Measurements from ENCODE around the gene PIEZO1. TPM values are rescaled to one million over a fixed set of nuclear protein-coding genes. Genes with fewer than 3 reads are reported as not detected.
"Not testable (repeated sequence)": the region's sequence is repeated elsewhere in the genome, so short reads cannot be mapped to it uniquely, and the experiment has no call there.

Gene PIEZO1
- 100 to 1,000 TPM; 308 to 323 TPM for total RNA-seq

- POLR2A ChIA-PET = interaction anchor here (0.6 to 10.0 kb wide), 6 partner anchors 9 to 83 kb away, joined by 3 to 249 read pairs (median 30); partner anchors contain the start of genes APRT, CDT1, GALNS and TRAPPC2L
- Mint-ChIP-seq H3K9me3 (no peaks in the 10 kb centered on the region), H3K27ac (peak within 1 kb of the TSS; percentile 97), H3K36me3 (ENCODE audit: low read depth) (peaks cover 16% of the 10 kb centered on the region), H3K27me3 (no peaks in the 10 kb centered on the region), H3K4me1 (peaks cover 43% of the 10 kb centered on the region), H3K4me3 (peak within 1 kb of the TSS; percentile 94)
- CTCF ChIA-PET = interaction anchor here (1.0 to 1.8 kb wide), 4 partner anchors 16 to 165 kb away, joined by 3 to 12 read pairs (median 5); no protein-coding TSS in a partner anchor
- peak; percentile 81 for DNase-seq
Observed at GRCh38 chr16:88785106-88785924, at the start of gene PIEZO1. PIEZO1 (minus strand) TSS chr16:88785220; CDS start chr16:88784964, 256 bp downstream.

- no peaks in the 10 kb centered on the region for H3K9me3 Mint-ChIP-seq
- H3K4me3 Mint-ChIP-seq = no peak overlapping the region
- no peak overlapping the region for H3K27ac Mint-ChIP-seq
- ChIA-PET CTCF (no interaction called here), POLR2A (no interaction called here)
- no peaks in the 10 kb centered on the region for H3K4me1 Mint-ChIP-seq
- no peaks in the 10 kb centered on the region for H3K36me3 Mint-ChIP-seq (ENCODE audit: low read depth)
- no peaks in the 10 kb centered on the region for H3K27me3 Mint-ChIP-seq
- DNase-seq = no peak
Observed at GRCh38 chr16:88834670-88835069, 49.6 kb upstream of the PIEZO1 start.

- Mint-ChIP-seq H3K9me3 (no peaks in the 10 kb centered on the region), H3K27ac (no peak overlapping the region), H3K4me1 (no peaks in the 10 kb centered on the region), H3K27me3 (no peaks in the 10 kb centered on the region), H3K4me3 (no peak overlapping the region), H3K36me3 (ENCODE audit: low read depth) (no peaks in the 10 kb centered on the region)
- CTCF ChIA-PET = no interaction called here
- DNase-seq = no peak
- POLR2A ChIA-PET = interaction anchor here (1.4 kb wide), 1 partner anchor 24 kb away, joined by 4 read pairs; the partner anchor contains the start of genes GALNS and TRAPPC2L
Observed at GRCh38 chr16:88833086-88833485, 48.1 kb upstream of the PIEZO1 start.

GRCh38 chr16:88831838-88832237, 46.8 kb upstream of the PIEZO1 start:
- ChIA-PET POLR2A (no interaction called here), CTCF (no interaction called here)
- no peaks in the 10 kb centered on the region for H3K9me3 Mint-ChIP-seq
- H3K36me3 Mint-ChIP-seq (ENCODE audit: low read depth) = no peaks in the 10 kb centered on the region
- no peak overlapping the region for H3K4me3 Mint-ChIP-seq
- no peak overlapping the region for H3K27ac Mint-ChIP-seq
- H3K27me3 Mint-ChIP-seq = no peaks in the 10 kb centered on the region
- DNase-seq = no peak
- no peaks in the 10 kb centered on the region for H3K4me1 Mint-ChIP-seq

- ChIA-PET CTCF (interaction anchor here (0.7 to 0.9 kb wide), 2 partner anchors 13 to 221 kb away, joined by 3 to 5 read pairs; no protein-coding TSS in a partner anchor), POLR2A (no interaction called here)
- H3K27ac Mint-ChIP-seq = no peak overlapping the region
- H3K27me3 Mint-ChIP-seq = no peaks in the 10 kb centered on the region
- no peak for DNase-seq
- no peaks in the 10 kb centered on the region for H3K4me1 Mint-ChIP-seq
- H3K9me3 Mint-ChIP-seq = no peaks in the 10 kb centered on the region
- no peaks in the 10 kb centered on the region for H3K36me3 Mint-ChIP-seq (ENCODE audit: low read depth)
- H3K4me3 Mint-ChIP-seq = no peak overlapping the region
Observed at GRCh38 chr16:88830783-88831182, 45.8 kb upstream of the PIEZO1 start.

GRCh38 chr16:88830258-88830657, 45.2 kb upstream of the PIEZO1 start:
- Mint-ChIP-seq H3K9me3 (no peaks in the 10 kb centered on the region), H3K4me3 (no peak overlapping the region), H3K36me3 (ENCODE audit: low read depth) (no peaks in the 10 kb centered on the region), H3K27ac (no peak overlapping the region), H3K4me1 (no peaks in the 10 kb centered on the region), H3K27me3 (no peaks in the 10 kb centered on the region)
- no peak for DNase-seq
- CTCF ChIA-PET = interaction anchor here (0.7 to 0.9 kb wide), 2 partner anchors 12 to 220 kb away, joined by 3 to 5 read pairs; no protein-coding TSS in a partner anchor
- POLR2A ChIA-PET = no interaction called here

- ChIA-PET CTCF (no interaction called here), POLR2A (interaction anchor here (1.0 kb wide), 1 partner anchor 16 kb away, joined by 3 read pairs; the partner anchor contains the start of gene APRT)
- H3K36me3 Mint-ChIP-seq (ENCODE audit: low read depth) = no peaks in the 10 kb centered on the region
- H3K4me3 Mint-ChIP-seq = no peak overlapping the region
- no peaks in the 10 kb centered on the region for H3K27me3 Mint-ChIP-seq
- H3K27ac Mint-ChIP-seq = no peak overlapping the region
- no peak for DNase-seq
- no peaks in the 10 kb centered on the region for H3K4me1 Mint-ChIP-seq
- H3K9me3 Mint-ChIP-seq = no peaks in the 10 kb centered on the region
Observed at GRCh38 chr16:88828711-88829110, 43.7 kb upstream of the PIEZO1 start.

GRCh38 chr16:88827727-88828126, 42.7 kb upstream of the PIEZO1 start:
- H3K27ac Mint-ChIP-seq = no peak overlapping the region
- H3K36me3 Mint-ChIP-seq (ENCODE audit: low read depth) = no peaks in the 10 kb centered on the region
- POLR2A ChIA-PET = no interaction called here
- DNase-seq = no peak
- no peaks in the 10 kb centered on the region for H3K27me3 Mint-ChIP-seq
- no peaks in the 10 kb centered on the region for H3K9me3 Mint-ChIP-seq
- CTCF ChIA-PET = no interaction called here
- no peak overlapping the region for H3K4me3 Mint-ChIP-seq
- no peaks in the 10 kb centered on the region for H3K4me1 Mint-ChIP-seq

GRCh38 chr16:88826070-88826840, 41.2 kb upstream of the PIEZO1 start:
- CTCF ChIA-PET = no interaction called here
- no peak overlapping the region for H3K4me3 Mint-ChIP-seq
- no peaks in the 10 kb centered on the region for H3K4me1 Mint-ChIP-seq
- no peaks in the 10 kb centered on the region for H3K36me3 Mint-ChIP-seq (ENCODE audit: low read depth)
- H3K9me3 Mint-ChIP-seq = no peaks in the 10 kb centered on the region
- no peaks in the 10 kb centered on the region for H3K27me3 Mint-ChIP-seq
- POLR2A ChIA-PET = no interaction called here
- no peak overlapping the region for H3K27ac Mint-ChIP-seq
- DNase-seq = no peak

- Mint-ChIP-seq H3K4me1 (no peaks in the 10 kb centered on the region), H3K27ac (no peak overlapping the region), H3K36me3 (ENCODE audit: low read depth) (no peaks in the 10 kb centered on the region), H3K4me3 (no peak overlapping the region), H3K9me3 (no peaks in the 10 kb centered on the region), H3K27me3 (no peaks in the 10 kb centered on the region)
- CTCF ChIA-PET = no interaction called here
- DNase-seq = no peak
- POLR2A ChIA-PET = no interaction called here
Observed at GRCh38 chr16:88825146-88825545, 40.1 kb upstream of the PIEZO1 start.

- Mint-ChIP-seq H3K27ac (no peak overlapping the region), H3K4me3 (no peak overlapping the region), H3K27me3 (no peaks in the 10 kb centered on the region), H3K36me3 (ENCODE audit: low read depth) (no peaks in the 10 kb centered on the region), H3K4me1 (no peaks in the 10 kb centered on the region), H3K9me3 (no peaks in the 10 kb centered on the region)
- ChIA-PET POLR2A (no interaction called here), CTCF (no interaction called here)
- no peak for DNase-seq
Observed at GRCh38 chr16:88824256-88825077, 39.4 kb upstream of the PIEZO1 start.

GRCh38 chr16:88823646-88824045, 38.6 kb upstream of the PIEZO1 start:
- DNase-seq; H3K27me3 Mint-ChIP-seq; H3K36me3 Mint-ChIP-seq (ENCODE audit: low read depth); CTCF ChIA-PET; H3K4me1 Mint-ChIP-seq; H3K9me3 Mint-ChIP-seq; H3K4me3 Mint-ChIP-seq; POLR2A ChIA-PET; H3K27ac Mint-ChIP-seq: not testable (repeated sequence)
